Mesodermal cell (in vitro differentiated cells): ENCODE measurements around the gene PROK2.

Experiments
- H3K27ac ChIP-seq: 2 replicates; pipeline ENCODE4 v1.7.0; 2013; ENCODE audit warnings: mild to moderate bottlenecking, low read depth, low read length, moderate library complexity; ENCODE audit not compliant: severe bottlenecking
- H3K36me3 ChIP-seq: 2 replicates; pipeline ENCODE4 v1.7.1; 2013; ENCODE audit warnings: mild to moderate bottlenecking, low read length, moderate library complexity; ENCODE audit not compliant: control insufficient read depth, insufficient read depth
- H3K4me1 ChIP-seq: one replicate; pipeline ENCODE4 v1.7.1; 2013; ENCODE audit warnings: mild to moderate bottlenecking, low read length; ENCODE audit not compliant: insufficient read depth, control insufficient read depth, poor library complexity, severe bottlenecking
- H3K4me3 ChIP-seq: 2 replicates; pipeline ENCODE4 v1.7.0; 2013; ENCODE audit warnings: low read length, control low read depth, mild to moderate bottlenecking; ENCODE audit not compliant: insufficient read depth, poor library complexity, severe bottlenecking; ENCODE audit errors: extremely low read depth
- H3K9me3 ChIP-seq: 2 replicates; pipeline ENCODE4 v1.7.1; 2013; ENCODE audit warnings: mild to moderate bottlenecking, low read length, moderate library complexity; ENCODE audit not compliant: control insufficient read depth
- WGBS, 2 experiments: methylation state at CpG; one replicate each; pipeline ENCODE4 v1.1.5; 2013; ENCODE audit warnings: missing lambda C conversion rate in 2 of 2; ENCODE audit not compliant: insufficient coverage in 2 of 2; 5-methylcytosine and 5-hydroxymethylcytosine counted together

PROK2 gene

DNA sequence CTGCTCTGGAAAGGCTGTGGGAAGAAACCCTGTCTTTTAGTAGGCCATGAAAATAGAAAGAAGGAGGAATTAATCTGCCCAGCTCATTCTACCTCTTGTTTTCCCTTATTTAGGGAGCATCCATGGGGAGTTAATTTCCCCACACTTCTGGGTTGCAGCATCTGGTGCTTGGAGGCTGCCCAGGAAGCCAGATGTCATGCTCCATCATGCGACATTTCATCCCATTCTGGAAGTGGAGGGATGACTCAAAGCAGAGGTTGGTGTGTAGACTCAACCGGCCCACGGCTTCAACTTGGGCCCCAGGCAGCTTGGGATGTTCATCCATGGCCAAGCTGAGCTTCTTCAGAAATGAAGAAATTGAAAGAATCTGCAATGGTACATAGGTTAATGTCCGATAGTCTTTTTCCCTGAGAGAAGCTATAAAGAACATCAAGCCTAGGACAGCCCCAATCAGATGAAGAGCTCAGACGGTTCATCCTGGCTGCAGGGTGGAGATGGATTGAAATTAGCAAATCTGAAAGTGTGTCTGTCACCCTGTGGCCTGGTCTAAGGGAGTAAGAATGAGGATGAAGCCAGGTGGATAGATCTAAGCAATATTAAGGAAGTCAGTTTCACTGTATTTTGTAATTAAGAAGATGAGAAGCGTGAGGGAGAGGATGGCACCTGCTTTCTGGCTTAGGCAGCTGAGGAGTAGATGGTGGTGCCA lies 24.5 kb upstream of the PROK2 start:
- WGBS, 2 experiments, result 94 to 96% methylated on average over 5 of the region's 6 CpGs
- Histone ChIP-seq H3K4me1 (no peaks in the 10 kb centered on the region), H3K27ac (no peak overlapping the region), H3K9me3 (no peaks in the 10 kb centered on the region), H3K36me3 (no peaks in the 10 kb centered on the region), H3K4me3 (no peak overlapping the region)

DNA sequence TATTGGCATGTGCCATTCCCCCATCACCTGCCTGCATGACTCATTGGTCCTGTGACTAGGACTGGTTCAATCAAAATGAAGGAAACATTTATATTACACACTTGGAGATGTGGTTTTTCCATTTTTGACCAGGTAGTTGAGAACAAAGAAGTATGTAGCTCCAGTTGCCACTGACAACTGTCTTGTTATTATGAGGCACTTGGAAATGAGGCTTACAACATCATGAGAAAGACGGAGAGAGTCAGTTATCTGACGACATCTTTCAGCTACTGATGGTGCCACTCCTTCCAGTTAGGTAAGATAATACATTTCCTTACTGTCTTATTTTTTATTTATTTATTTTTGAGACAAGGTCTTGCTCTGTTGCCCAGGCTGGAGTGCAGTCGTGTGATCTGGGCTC lies 21.8 kb upstream of the PROK2 start:
- Histone ChIP-seq H3K27ac (no peak overlapping the region), H3K9me3 (no peaks in the 10 kb centered on the region), H3K4me3 (no peak overlapping the region), H3K36me3 (no peaks in the 10 kb centered on the region), H3K4me1 (no peaks in the 10 kb centered on the region)
- 81 to 94% methylated on average over 2 to 3 of the region's 3 CpGs for WGBS, 2 experiments

- Histone ChIP-seq H3K27ac (no peak overlapping the region), H3K4me1 (no peaks in the 10 kb centered on the region), H3K9me3 (no peaks in the 10 kb centered on the region), H3K36me3 (no peaks in the 10 kb centered on the region), H3K4me3 (no peak overlapping the region)
- WGBS, 2 experiments, result 100% methylated on average over 2 of the region's 2 CpGs; no CpG with 5 or more reads in 1 of the 2 experiments
These were observed 20.7 kb upstream of the PROK2 start for GRCh38 chr3:71805691-71806090.

DNA sequence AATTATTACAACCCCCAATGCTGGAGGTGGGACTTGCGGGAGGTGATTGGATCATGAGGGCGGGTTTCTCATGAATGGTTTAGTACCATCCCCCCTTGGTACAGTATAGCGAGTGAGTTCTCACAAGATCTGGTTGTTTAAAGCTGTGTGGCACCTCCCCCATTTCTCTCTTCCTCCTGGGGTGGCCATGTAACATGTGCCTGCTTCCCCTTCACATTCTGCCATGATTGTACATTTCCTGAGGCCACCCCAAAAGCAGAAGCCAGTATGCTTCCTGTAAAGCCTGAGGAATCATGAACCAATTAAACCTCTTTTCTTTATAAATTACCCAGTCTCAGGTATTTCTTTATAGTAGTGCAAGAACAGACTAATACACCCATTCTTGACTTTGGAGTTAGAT lies 20.3 kb upstream of the PROK2 start:
- WGBS, 2 experiments, result 83 to 93% methylated on average over 1 to 3 of the region's 3 CpGs
- Histone ChIP-seq H3K9me3 (no peaks in the 10 kb centered on the region), H3K4me1 (no peaks in the 10 kb centered on the region), H3K27ac (no peak overlapping the region), H3K36me3 (no peaks in the 10 kb centered on the region), H3K4me3 (no peak overlapping the region)

- no peak overlapping the region for H3K27ac ChIP-seq
- no peaks in the 10 kb centered on the region for H3K36me3 ChIP-seq
- no peaks in the 10 kb centered on the region for H3K4me1 ChIP-seq
- no peaks in the 10 kb centered on the region for H3K9me3 ChIP-seq
- H3K4me3 ChIP-seq, result no peak overlapping the region
- WGBS, 2 experiments, result 89% methylated on average over 3 of the region's 3 CpGs
These were observed 18.3 kb upstream of the PROK2 start for GRCh38 chr3:71803248-71803647.

- 100% methylated on average over 1 of the region's 2 CpGs; no CpG with 5 or more reads in 1 of the 2 experiments for WGBS, 2 experiments
- no peaks in the 10 kb centered on the region for H3K4me1 ChIP-seq
- H3K27ac ChIP-seq, result no peak overlapping the region
- no peak overlapping the region for H3K4me3 ChIP-seq
- H3K36me3 ChIP-seq, result no peaks in the 10 kb centered on the region
- no peaks in the 10 kb centered on the region for H3K9me3 ChIP-seq
These were observed 17.0 kb upstream of the PROK2 start for GRCh38 chr3:71801986-71802385.

DNA sequence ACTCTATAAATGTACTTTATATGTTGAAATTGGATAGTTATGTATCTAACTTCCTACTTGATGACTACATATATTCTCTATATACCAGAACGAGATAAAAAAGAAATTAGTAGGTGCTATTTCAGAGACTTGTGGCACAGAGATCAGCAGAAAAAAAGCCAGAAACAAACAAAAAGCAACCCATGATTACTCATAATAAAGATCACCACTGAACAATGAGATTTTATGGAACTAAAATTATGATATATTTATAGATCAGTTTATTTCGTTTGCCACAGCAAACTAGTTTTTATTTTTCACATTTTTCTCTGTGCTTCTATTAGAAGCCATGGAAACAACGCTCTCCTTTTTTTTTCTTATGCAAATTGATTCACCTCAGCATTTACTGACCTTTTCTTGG lies 15.1 kb upstream of the PROK2 start:
- Histone ChIP-seq H3K27ac (no peak overlapping the region), H3K36me3 (no peaks in the 10 kb centered on the region), H3K9me3 (no peaks in the 10 kb centered on the region), H3K4me1 (no peaks in the 10 kb centered on the region), H3K4me3 (no peak overlapping the region)
- WGBS, 2 experiments, result no CpG with 5 or more reads among the region's 3 CpGs

- Histone ChIP-seq H3K4me3 (no peak overlapping the region), H3K36me3 (no peaks in the 10 kb centered on the region), H3K9me3 (no peaks in the 10 kb centered on the region), H3K27ac (no peak overlapping the region), H3K4me1 (no peaks in the 10 kb centered on the region)
- WGBS, 2 experiments, result 90 to 93% methylated on average over 6 to 7 of the region's 7 CpGs
These were observed 12.5 kb upstream of the PROK2 start for GRCh38 chr3:71797455-71797854.

DNA sequence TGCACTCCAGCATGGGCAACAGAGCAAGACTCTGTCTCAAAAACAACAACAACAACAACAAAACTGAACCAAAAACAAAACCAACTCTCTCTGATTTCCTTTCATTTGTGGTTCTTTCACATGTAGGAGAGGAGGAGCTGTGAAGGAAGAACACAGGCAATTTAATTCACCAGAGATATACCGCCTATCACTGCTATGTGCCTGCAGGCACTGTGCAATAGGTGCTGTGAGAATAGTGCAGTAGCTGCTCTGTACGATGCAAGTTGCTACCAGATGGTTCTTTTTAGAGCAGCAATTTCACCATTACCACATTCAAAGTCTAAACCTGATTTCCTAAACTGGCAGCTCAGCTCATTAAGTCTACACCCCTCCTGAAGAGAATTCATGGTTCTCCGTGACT lies 11.3 kb upstream of the PROK2 start:
- 83 to 100% methylated on average over 1 to 2 of the region's 3 CpGs for WGBS, 2 experiments
- Histone ChIP-seq H3K4me3 (no peak overlapping the region), H3K27ac (no peak overlapping the region), H3K36me3 (no peaks in the 10 kb centered on the region), H3K9me3 (no peaks in the 10 kb centered on the region), H3K4me1 (no peaks in the 10 kb centered on the region)

- 78% methylated on average over 1 of the region's 1 CpG; no CpG with 5 or more reads in 1 of the 2 experiments for WGBS, 2 experiments
- Histone ChIP-seq H3K27ac (no peak overlapping the region), H3K36me3 (no peaks in the 10 kb centered on the region), H3K4me3 (no peak overlapping the region), H3K4me1 (no peaks in the 10 kb centered on the region), H3K9me3 (no peaks in the 10 kb centered on the region)
These were observed 6.7 kb upstream of the PROK2 start for GRCh38 chr3:71791634-71792033.

DNA sequence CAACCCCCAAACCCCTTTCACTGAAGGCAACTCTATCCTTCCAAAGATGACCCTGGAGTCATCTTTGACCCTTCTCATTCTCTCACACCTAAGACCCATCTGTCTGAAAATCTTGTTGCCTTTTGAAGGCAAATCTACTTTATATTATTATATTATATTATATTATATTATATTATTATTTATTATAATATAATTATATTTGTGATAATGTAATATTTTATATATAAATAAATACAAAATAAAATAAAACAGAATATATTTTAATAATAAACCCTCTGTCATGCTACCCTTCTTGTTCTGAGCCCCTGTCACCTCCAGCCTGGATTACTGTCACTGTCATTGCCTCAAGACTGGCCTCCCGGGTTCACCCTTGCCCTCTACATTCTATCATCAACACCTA lies 5.0 kb upstream of the PROK2 start:
- H3K36me3 ChIP-seq, result no peaks in the 10 kb centered on the region
- no peak overlapping the region for H3K27ac ChIP-seq
- H3K9me3 ChIP-seq, result no peaks in the 10 kb centered on the region
- H3K4me3 ChIP-seq, result no peak overlapping the region
- WGBS, 2 experiments, result 57 to 100% methylated on average over 1 of the region's 1 CpG
- H3K4me1 ChIP-seq, result no peaks in the 10 kb centered on the region
